Peyer's patch (tissue), 4 donors: ENCODE data around the gene PGAP6.

ENCODE experiments used
- POLR2A ChIP-seq, 2 donors: fragments of 450-650 bp; IDR thresholded peaks; one replicate each; pipeline ENCODE4 v1.5.1; 2017; ENCODE audit warnings: antibody characterized with exemption in 2 of 2, mild to moderate bottlenecking in 2 of 2, moderate library complexity in 2 of 2
- TF ChIP-seq, protein P1 (sequence below), 6 experiments: fragments of 450-650 bp in 4 of 6; fragments of 200-600 bp in 2 of 6; sonication (generic) in 1 of 6; IDR thresholded peaks; one replicate each; pipeline ENCODE4 v1.5.1; 2017 to 2019; ENCODE audit warnings: antibody characterized with exemption in 6 of 6, mild to moderate bottlenecking in 3 of 6, moderate library complexity in 1 of 6

DNA sequence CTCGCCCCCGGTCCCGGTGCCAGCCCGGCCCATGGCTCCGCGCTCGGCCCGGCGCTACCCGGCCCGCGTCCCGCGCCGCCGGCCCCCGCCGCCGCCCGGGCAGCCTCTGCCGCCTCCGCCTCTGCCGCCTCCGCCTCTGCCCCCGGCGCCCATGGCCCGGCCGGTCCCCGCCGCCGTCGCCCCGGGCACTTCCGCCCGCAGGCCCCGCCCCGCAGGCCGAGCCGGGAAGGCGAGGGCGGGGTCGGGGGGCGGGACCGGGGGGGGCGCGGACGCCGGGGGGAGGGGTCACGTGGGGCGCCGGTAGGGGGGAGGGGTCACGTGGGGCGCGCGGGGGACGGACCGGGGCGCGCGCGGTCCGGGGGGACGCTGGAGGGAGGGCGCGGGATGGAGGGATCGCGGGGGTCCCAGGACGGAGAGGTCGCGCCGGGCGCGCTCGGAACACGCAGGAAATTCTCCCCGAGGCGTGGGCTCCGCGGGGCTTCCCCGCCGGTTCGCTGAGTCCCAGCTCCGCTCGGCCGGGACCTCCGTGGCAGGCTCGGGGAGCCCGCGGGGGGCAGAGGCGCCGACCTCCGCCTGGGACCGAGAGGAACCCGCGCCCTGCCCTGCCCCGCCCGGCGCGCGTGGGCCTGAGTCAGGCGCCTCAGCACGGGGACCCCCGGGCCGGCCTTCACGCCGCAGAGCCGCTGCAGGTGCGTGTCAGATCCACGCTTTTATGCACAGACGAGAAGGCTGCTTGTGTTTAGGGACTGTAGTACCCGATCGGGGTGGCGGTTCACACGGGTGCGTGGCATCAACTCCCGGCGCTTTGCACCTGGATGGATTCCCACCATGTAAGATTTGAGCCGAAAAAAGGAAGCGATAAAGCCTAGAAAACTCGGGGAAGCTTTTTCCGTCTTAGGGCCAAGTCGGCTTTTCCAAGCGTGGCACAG, at the start of gene PGAP6:
- TF ChIP-seq, protein P1, sequence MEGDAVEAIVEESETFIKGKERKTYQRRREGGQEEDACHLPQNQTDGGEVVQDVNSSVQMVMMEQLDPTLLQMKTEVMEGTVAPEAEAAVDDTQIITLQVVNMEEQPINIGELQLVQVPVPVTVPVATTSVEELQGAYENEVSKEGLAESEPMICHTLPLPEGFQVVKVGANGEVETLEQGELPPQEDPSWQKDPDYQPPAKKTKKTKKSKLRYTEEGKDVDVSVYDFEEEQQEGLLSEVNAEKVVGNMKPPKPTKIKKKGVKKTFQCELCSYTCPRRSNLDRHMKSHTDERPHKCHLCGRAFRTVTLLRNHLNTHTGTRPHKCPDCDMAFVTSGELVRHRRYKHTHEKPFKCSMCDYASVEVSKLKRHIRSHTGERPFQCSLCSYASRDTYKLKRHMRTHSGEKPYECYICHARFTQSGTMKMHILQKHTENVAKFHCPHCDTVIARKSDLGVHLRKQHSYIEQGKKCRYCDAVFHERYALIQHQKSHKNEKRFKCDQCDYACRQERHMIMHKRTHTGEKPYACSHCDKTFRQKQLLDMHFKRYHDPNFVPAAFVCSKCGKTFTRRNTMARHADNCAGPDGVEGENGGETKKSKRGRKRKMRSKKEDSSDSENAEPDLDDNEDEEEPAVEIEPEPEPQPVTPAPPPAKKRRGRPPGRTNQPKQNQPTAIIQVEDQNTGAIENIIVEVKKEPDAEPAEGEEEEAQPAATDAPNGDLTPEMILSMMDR (IDR thresholded peaks at IDR 0.05) = no peak
- peak in 1 of 2 donors; percentile 72 for TF ChIP-seq POLR2A (IDR thresholded peaks at IDR 0.05)
